Right renal cortex interstitium (tissue), 3 donors: Measurements from ENCODE around the gene TENM4. TPM values are rescaled to one million over a fixed set of nuclear protein-coding genes. Genes with fewer than 3 reads are reported as not detected.

Experiments used
- DNase-seq, 3 donors: peaks; one replicate each; pipeline ENCODE4 v3.0.0-alpha.2; 2013; ENCODE audit warnings: low read depth in 3 of 3, low spot score in 2 of 3
- polyA plus RNA-seq, 3 donors: library from polyadenylated mRNA; unstranded; fragments of 120-200 nt; gene quantifications; one replicate each; pipeline ENCODE4 v1.2.1, GENCODE V29; 2013; ENCODE audit not compliant: insufficient read length in 3 of 3

The TENM4 gene
- polyA plus RNA-seq, 3 donors: 20.2 to 22.7 (median 21.1) TPM

DNA sequence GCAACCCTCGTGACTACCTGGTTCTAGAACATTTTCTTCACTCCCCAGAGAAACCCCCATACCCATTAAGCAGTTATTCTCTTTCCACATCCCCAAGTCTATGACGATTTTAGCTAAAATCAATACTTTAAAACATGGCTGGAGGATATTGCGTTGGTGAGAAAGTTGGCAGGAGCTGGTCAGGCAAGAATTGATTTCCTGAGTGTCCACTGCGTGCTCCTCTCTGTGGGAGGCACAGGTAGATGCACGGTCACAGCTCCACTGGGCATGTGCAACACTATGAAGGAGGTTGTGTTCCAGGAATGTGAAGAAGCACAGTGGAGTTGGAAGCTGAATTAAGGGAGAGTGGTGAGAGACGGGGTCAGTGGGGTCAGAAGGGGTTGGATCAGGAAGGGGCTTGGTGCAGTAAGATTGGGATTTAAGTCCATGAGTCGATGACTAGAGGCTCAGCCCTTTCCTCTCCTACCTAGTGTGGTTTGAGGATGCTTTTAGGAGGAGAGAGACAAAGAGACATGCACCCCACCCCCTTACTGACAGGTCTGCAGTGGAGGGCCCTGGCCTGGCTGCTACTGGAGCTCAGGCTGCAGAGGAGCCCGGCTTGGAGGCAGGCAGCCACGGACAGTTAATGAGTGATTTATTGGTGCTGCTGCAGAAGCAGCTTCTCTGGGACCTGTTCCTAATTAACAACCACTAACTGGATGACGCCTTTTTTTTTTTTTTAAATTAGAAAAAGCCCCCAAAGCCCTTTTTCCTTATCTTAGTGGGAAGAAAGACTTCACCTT, 395.6 kb downstream of the TENM4 start:
- no peak for DNase-seq

DNA sequence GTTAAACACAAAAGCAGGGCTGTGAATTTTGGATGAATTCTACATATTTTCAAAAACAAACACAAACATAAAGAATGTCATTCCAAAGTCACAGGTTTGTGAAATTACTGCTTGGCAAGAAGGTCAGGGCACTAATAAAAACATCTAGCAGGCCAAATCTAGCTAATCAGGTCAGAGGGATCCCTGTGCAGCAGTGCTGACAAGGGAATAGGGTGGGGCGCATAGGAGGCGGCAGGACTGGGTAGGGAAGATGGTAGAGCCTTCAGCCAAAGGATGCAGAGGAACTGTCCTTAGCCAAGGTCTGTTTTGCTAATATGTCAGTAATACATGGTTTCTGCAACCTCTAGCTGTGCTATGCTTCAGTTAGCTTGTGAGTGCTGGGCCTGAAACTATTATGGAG, 396.6 kb downstream of the TENM4 start:
- DNase-seq: no peak

GRCh38 chr11:79043726-79044125, 397.1 kb downstream of the TENM4 start:
- DNase-seq: no peak

GRCh38 chr11:79042824-79043223, 398.0 kb downstream of the TENM4 start:
- DNase-seq: no peak

GRCh38 chr11:79040348-79040747, 400.5 kb downstream of the TENM4 start:
- no peak for DNase-seq

GRCh38 chr11:79039122-79039521, 401.7 kb downstream of the TENM4 start:
- no peak for DNase-seq

- DNase-seq: no peak
These were observed 404.9 kb downstream of the TENM4 start for GRCh38 chr11:79035881-79036280.

- DNase-seq: no peak
These were observed 407.0 kb downstream of the TENM4 start for GRCh38 chr11:79033833-79034232.

- DNase-seq: peak; percentile 43 to 54 (median 53)
These were observed 410.4 kb downstream of the TENM4 start for GRCh38 chr11:79030448-79030847.

GRCh38 chr11:79028225-79028624, 412.6 kb downstream of the TENM4 start:
- no peak for DNase-seq

- DNase-seq: no peak
These were observed 413.9 kb downstream of the TENM4 start for GRCh38 chr11:79026803-79027445.

DNA sequence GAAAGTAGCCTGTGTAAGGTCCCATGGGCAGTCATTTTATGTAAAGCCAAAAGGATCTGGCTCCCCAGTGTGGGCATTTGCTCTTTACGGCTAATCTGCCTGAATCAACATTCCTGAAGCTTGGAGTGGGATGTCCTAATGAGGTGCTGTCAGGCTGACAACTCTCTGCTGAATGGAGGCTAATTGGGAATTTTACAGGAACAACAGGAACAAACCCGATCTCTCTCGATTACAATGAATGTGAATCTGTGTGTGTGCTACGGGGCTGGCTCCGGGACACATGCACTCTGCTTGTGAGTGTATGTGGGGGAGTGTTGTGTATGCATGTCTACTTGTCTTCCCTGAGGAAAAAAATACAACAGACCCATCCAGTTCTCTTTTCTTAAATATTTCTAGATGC, 415.2 kb downstream of the TENM4 start:
- no peak for DNase-seq

DNA sequence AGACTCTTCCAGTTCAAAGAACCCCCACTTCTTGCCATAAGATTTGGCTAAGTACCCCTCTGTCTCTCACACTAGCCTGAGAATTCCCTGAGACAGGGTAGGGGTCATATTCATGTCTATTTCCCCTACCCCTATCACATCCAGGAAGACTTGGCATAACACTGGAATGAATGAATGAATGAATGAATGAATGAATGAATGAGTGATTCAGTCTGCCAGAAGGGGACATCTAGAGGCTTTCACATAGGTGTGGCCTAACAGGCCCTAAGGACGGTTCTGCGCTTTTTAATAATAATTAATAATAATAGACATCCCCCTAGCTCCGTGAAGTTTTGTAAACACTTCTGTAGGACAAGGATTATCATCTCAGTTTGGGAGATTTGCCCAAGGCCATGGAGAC, 415.7 kb downstream of the TENM4 start:
- DNase-seq: no peak

DNA sequence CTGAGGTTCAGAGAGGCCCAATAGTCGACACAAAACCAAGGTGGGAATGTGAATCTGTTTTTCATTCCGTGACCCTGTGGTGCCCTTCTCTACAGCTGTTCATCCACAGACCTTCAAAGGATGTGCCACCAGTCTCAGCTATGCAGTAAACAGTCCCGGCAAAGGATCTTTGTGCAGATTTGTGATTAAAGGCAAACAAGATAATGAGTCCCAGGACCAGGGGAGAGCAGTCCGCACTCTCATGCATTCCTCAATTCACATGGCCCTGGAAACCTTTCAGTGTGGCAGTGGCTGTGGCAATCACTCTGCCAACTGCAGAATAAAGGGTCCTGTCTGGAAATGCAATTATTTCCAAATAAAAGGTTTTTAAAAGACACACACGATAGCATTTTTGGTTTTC, 418.6 kb downstream of the TENM4 start:
- DNase-seq: no peak

- DNase-seq: no peak
These were observed 419.2 kb downstream of the TENM4 start for GRCh38 chr11:79021601-79022000.

DNA sequence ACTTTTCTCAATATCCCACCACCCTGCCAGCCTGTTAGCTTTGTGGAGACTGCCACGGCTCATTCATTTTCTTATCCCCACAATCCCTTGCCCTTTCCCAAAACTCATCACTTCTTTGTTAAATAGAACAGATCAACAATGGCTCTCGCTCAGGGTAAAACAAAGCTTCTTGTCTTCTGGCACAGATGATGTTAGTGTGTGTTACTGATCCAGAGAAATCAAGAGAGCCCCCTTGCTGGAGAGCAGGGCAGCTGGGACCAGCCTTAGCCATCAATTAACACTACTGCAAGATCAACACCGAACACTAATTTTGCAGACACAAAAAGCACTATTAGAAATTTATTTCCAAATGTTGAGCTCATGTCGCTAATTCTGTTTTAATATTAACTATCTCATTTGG, 420.9 kb downstream of the TENM4 start:
- DNase-seq: no peak

GRCh38 chr11:79019277-79019676, 421.6 kb downstream of the TENM4 start:
- DNase-seq: no peak

GRCh38 chr11:79018371-79018849, 422.4 kb downstream of the TENM4 start:
- no peak for DNase-seq

- no peak for DNase-seq
These were observed 423.0 kb downstream of the TENM4 start for GRCh38 chr11:79017811-79018210.

DNA sequence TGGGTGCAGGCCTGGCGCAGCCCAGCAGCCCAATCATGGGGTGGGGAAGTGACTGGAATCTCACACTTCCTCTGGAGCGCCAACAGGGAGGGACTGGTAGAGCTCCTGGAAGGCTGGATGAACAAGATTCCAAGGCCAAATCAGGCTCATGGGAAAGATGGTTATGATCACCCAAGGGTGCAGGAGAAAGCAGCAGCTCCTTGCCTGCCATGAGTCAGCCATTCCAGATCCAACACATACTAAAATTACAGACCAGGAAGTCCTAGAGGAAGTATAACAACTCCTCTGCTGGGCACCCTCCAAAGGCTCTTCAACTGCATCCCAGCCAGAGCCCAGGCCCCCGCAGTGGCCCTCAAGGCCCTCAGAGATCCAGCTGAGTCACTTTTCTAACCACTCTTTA, 427.3 kb downstream of the TENM4 start:
- no peak for DNase-seq

- no peak for DNase-seq
These were observed 429.5 kb downstream of the TENM4 start for GRCh38 chr11:79011357-79011756.

GRCh38 chr11:79007771-79008402, 432.9 kb downstream of the TENM4 start:
- no peak for DNase-seq
